SJCRH30 (cell line): ENCODE measurements around the gene MTHFD2. TPM values are rescaled to one million over a fixed set of nuclear protein-coding genes. Genes with fewer than 3 reads are reported as not detected.
A peak's percentile ranks its signal among the peaks of the same experiment; 100 is the strongest.

Experiments used
- DNase-seq, 2 experiments: peaks; one replicate each; pipeline ENCODE4 v3.0.0-alpha.2; 2015 to 2020
- H3K27ac ChIP-seq: fragments of 250-450 bp; sonication (Bioruptor Pico); 2 replicates; pipeline ENCODE4 v1.5.1; 2020; ENCODE audit warnings: mild to moderate bottlenecking, moderate library complexity
- H3K27me3 ChIP-seq: fragments of 250-450 bp; sonication (Bioruptor Pico); 2 replicates; pipeline ENCODE4 v1.5.1; 2020; ENCODE audit warnings: mild to moderate bottlenecking, moderate library complexity
- H3K36me3 ChIP-seq: fragments of 250-450 bp; sonication (Bioruptor Pico); 2 replicates; pipeline ENCODE4 v1.5.1; 2020; ENCODE audit warnings: mild to moderate bottlenecking, moderate library complexity
- H3K4me1 ChIP-seq: fragments of 250-450 bp; sonication (Bioruptor Pico); 2 replicates; pipeline ENCODE4 v1.5.1; 2020; ENCODE audit warnings: mild to moderate bottlenecking, moderate library complexity
- H3K4me3 ChIP-seq: fragments of 250-450 bp; sonication (Bioruptor Pico); 2 replicates; pipeline ENCODE4 v1.5.1; 2020; ENCODE audit warnings: mild to moderate bottlenecking, moderate library complexity
- H3K9me3 ChIP-seq: fragments of 250-450 bp; sonication (Bioruptor Pico); replicated peaks from 2 replicates; pipeline ENCODE4 v1.5.1; 2020; ENCODE audit warnings: mild to moderate bottlenecking, moderate library complexity
- total RNA-seq: library from RNA; depleted of rRNA; stranded (reverse); fragments of >200 nt; shearing (Covaris generic); gene quantifications from 2 replicates; pipeline ENCODE4 v1.2.3, GENCODE V29; 2014; rRNA removed

The MTHFD2 gene
- 210 and 236 TPM in 2 replicates for total RNA-seq

DNA sequence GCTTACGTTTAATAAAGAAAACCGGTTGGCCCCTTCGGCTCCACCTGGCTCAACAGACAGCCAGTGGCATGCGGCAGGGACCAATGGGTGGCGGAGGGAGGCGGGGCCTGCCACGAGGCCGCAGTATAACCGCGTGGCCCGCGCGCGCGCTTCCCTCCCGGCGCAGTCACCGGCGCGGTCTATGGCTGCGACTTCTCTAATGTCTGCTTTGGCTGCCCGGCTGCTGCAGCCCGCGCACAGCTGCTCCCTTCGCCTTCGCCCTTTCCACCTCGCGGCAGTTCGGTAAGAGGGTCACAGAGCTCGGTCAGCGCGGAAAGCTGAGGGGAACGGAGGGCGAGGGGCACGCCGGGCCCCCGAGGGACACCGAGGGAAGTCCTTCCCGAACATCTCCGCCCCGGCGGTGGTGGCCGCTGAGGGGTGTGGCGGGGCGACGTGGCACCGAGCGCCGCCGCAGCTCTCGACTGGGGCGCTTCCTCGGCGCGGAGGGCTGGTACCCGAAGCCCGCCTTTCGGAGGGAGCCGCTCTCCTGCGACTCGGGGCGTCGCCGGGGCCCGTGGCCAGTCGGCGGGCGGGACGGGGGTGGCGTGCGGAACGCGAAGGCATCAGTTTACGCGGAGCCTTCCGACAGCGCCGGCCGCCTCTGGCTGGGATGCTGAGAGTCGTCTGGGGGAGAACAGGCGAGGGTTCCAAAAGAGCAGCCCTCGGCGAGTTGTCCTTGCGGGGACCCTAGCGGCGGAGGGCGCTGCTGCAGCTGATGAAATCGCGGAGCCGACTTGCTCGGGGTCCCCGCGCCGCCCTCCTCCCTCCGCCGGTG is at the start of gene MTHFD2:
TSS of gene MTHFD2 (plus strand) at position 155 of the 814 bp plus-strand sequence. CDS start at position 182, 27 bp downstream.
- peak within 1 kb of the TSS; percentile 89 for H3K27ac ChIP-seq
- H3K36me3 ChIP-seq = peaks cover 9% of the 10 kb centered on the region
- no peaks in the 10 kb centered on the region for H3K9me3 ChIP-seq
- H3K27me3 ChIP-seq = no peaks in the 10 kb centered on the region
- H3K4me3 ChIP-seq = peak within 1 kb of the TSS; percentile 80
- H3K4me1 ChIP-seq = peaks cover 13% of the 10 kb centered on the region
- peak; percentile 98 to 99 for DNase-seq

DNA sequence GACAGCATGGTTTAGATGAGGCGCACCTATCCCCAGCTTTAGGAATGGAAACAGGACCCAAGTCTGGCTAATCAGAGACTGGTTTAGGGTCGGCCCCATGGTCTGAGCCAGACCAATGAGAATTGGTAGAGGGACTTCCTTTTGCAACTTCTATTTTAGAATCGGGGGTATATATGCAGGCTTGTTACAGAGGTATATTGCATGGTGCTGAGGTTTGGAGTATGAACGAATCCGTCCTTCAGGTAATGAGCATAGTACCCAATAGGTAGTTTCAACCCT is 49.2 kb upstream of the MTHFD2 start:
- H3K4me3 ChIP-seq = no peak overlapping the region
- peaks cover 20% of the 10 kb centered on the region for H3K36me3 ChIP-seq
- no peak for DNase-seq
- no peaks in the 10 kb centered on the region for H3K27me3 ChIP-seq
- H3K9me3 ChIP-seq = no peaks in the 10 kb centered on the region
- no peaks in the 10 kb centered on the region for H3K4me1 ChIP-seq
- H3K27ac ChIP-seq = no peak overlapping the region

DNA sequence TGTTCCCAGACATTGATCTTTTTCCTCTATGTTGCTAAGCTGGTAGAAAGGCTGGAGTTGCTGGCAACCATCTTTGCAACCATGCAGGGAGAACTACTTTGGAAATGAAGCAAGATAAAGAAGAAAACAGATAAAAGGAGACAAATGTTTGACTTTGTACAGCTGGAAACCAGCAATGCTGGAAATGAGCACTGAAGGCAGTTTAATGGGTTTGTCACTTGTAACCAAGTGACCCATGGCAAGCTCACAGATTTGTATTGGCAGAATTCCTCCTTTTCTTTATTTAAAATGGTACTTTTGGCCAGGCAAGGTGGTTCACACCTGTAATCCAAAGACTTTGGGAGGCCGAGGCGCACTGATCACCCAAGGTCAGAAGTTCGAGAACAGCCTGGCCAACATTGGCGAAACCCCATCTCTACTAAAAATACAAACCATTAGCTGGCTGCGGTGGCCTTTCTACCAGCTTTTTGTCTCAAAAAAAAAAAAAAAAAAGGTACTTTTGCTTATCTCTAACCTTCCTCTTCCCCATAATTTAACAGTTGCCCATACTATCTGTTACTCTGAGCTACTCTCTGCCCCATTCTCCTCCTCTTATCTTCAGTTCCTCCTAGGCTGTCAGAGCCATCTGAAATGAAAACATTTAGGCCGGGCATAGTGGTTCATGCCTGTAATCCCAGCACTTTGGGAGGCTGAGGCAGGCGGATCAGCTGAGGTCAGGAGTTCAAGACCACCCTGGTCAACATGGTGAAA is 48.7 kb upstream of the MTHFD2 start:
- Histone ChIP-seq H3K27me3 (no peaks in the 10 kb centered on the region), H3K4me1 (no peaks in the 10 kb centered on the region), H3K9me3 (no peaks in the 10 kb centered on the region), H3K27ac (no peak overlapping the region), H3K4me3 (no peak overlapping the region), H3K36me3 (peaks cover 24% of the 10 kb centered on the region)
- DNase-seq = no peak

DNA sequence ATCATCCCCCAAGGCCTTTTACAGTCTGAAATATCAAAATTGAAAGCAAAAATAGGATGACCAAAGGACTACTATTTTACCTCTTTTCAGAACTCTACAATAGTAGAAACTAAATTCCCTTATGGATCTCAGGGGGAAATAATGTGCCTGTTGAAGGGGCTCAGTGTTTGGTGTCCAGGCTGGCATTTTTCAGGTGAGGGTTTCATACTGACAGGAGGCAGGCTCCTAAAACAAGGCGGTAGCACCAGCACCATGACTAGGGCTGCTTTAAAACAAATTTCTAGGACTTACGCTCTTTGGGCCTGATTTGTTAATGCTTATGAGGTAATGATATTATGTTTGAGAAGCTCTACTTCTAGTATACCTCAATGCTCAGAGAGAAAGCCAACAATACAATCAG is 45.5 kb upstream of the MTHFD2 start:
- H3K4me3 ChIP-seq = no peak overlapping the region
- no peaks in the 10 kb centered on the region for H3K27me3 ChIP-seq
- no peaks in the 10 kb centered on the region for H3K9me3 ChIP-seq
- H3K4me1 ChIP-seq = no peaks in the 10 kb centered on the region
- peaks cover 55% of the 10 kb centered on the region for H3K36me3 ChIP-seq
- H3K27ac ChIP-seq = no peak overlapping the region
- DNase-seq = no peak

DNA sequence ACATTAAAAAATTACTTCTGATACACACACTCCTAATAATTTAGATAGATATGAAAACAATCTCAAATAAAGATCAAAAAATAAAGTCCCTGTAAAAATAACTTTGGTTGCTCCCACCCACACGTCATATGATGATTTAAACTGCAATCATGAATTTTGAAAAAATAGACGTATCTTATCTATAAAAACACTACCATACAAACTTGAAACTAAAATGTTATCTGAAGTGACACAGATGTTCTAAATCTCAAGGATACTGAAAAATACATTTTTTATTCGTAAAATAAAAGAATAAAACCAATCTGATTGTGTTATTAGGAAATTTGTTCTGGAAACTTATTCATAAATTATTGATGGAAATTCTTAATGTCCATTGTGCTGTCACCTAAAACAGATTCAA is 42.6 kb upstream of the MTHFD2 start:
- no peaks in the 10 kb centered on the region for H3K27me3 ChIP-seq
- no peaks in the 10 kb centered on the region for H3K9me3 ChIP-seq
- H3K4me1 ChIP-seq = no peaks in the 10 kb centered on the region
- peaks cover 76% of the 10 kb centered on the region for H3K36me3 ChIP-seq
- DNase-seq = no peak
- H3K27ac ChIP-seq = no peak overlapping the region
- no peak overlapping the region for H3K4me3 ChIP-seq

DNA sequence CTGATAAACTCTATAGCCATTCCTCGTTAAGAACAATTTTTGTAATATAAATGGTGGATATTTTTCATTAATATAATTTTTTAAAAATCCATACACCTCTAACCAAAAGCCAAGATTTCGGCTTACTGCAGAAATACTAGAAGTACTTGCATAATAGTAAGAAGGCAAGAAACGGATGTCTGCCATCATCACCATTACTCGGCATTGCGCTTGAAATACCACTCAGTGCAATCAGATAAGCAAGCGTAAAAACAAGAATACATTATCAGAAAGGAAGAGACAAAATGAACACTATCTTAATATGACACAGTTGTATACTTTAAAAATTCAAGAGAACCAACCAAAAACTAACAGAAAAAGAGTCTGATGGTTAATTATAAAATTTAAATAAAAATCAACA is 35.5 kb upstream of the MTHFD2 start:
- Histone ChIP-seq H3K27me3 (no peaks in the 10 kb centered on the region), H3K4me3 (no peak overlapping the region), H3K4me1 (no peaks in the 10 kb centered on the region), H3K27ac (no peak overlapping the region), H3K36me3 (peaks cover 95% of the 10 kb centered on the region), H3K9me3 (no peaks in the 10 kb centered on the region)
- no peak for DNase-seq

DNA sequence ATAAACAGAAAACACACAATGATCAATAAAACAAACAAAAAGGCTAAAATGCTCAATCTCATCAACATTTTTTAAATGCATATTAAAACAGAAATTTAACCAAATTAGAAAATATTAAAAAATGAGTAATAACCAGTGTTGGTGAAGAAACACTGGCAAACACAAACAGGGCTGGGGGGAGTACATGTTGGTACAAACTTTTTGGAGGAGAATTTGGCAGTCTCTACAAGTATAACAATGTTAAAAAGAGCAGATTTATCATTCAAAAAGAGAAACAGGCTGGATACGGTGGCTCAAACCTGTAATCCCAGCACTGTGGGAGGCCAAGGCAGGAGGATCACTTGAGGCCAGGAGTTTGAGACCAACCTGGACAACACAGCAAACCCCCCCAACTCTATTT is 33.7 kb upstream of the MTHFD2 start:
- H3K36me3 ChIP-seq = peaks cover 98% of the 10 kb centered on the region
- no peaks in the 10 kb centered on the region for H3K27me3 ChIP-seq
- H3K9me3 ChIP-seq = no peaks in the 10 kb centered on the region
- DNase-seq = no peak
- no peak overlapping the region for H3K27ac ChIP-seq
- no peaks in the 10 kb centered on the region for H3K4me1 ChIP-seq
- no peak overlapping the region for H3K4me3 ChIP-seq

DNA sequence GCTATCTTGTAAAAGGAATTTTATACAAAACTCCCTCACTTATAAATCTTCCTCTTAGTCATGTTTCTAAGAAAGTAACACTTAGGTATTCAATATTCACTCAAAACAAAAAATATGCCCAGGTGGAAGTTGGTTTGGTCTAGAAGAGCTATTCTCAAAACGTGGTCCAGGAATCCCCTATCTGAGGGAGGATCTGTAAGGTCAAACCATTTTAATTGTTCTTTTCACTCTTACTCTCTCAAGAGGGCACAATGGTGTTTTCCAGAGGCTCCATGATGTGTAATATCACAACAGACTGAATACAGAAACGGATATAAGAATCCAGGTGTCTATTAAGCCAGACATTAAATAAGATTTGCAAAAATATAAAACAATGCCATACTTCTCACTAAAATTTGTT is 29.7 kb upstream of the MTHFD2 start:
- H3K4me1 ChIP-seq = no peaks in the 10 kb centered on the region
- no peak for DNase-seq
- H3K36me3 ChIP-seq = peaks cover 86% of the 10 kb centered on the region
- no peak overlapping the region for H3K27ac ChIP-seq
- no peaks in the 10 kb centered on the region for H3K27me3 ChIP-seq
- no peaks in the 10 kb centered on the region for H3K9me3 ChIP-seq
- no peak overlapping the region for H3K4me3 ChIP-seq

DNA sequence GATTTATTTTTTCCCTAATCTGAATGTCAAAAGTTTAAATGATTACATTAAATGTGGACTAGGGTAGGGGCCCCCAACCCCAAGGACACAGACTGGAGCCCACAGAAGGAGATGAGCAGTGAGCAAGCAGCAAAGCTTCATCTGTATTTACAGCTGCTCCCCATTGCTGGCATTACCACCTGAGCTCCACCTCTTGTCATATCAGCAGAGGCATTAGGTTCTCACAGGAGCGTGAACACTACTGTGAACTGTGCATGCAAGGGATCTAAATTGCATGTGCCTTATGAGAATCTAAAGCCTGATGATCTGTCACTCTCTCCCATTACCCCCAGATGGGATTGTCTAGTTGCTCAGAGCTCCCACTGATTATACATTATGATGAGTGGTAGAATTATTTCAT is 23.5 kb upstream of the MTHFD2 start:
- Histone ChIP-seq H3K36me3 (peaks cover 35% of the 10 kb centered on the region), H3K4me1 (no peaks in the 10 kb centered on the region), H3K9me3 (0 out of 2 replicates have a peak, but pooled peaks cover 4% of the 10 kb centered on the region), H3K27me3 (no peaks in the 10 kb centered on the region), H3K27ac (no peak overlapping the region), H3K4me3 (no peak overlapping the region)
- no peak for DNase-seq

DNA sequence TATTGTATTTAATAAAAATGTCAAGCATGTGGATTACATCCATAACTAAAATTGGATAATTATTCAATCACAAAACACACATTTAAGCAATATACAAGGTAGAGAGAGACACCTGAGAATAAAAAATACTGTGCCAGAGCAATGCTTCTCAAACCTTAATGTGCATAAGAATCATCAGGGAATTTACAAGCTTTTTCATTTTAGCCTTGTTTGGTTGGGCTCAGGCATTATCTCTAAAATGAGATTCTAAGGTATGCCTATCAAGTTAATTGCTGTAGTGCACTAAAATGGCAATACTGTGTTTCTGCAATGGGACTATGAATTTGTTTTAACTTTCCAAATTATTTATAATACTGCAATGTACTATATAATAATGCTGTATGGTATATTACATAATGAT is 20.7 kb upstream of the MTHFD2 start:
- peaks cover 11% of the 10 kb centered on the region for H3K36me3 ChIP-seq
- no peak for DNase-seq
- no peaks in the 10 kb centered on the region for H3K27me3 ChIP-seq
- peak overlapping the region; percentile 98 for H3K4me3 ChIP-seq
- peak overlapping the region; percentile 95; the same call in 1 of the 2 replicates for H3K27ac ChIP-seq
- 0 out of 2 replicates have a peak, but pooled peaks cover 4% of the 10 kb centered on the region for H3K9me3 ChIP-seq
- H3K4me1 ChIP-seq = 0 out of 2 replicates have a peak, but pooled peaks cover 5% of the 10 kb centered on the region

DNA sequence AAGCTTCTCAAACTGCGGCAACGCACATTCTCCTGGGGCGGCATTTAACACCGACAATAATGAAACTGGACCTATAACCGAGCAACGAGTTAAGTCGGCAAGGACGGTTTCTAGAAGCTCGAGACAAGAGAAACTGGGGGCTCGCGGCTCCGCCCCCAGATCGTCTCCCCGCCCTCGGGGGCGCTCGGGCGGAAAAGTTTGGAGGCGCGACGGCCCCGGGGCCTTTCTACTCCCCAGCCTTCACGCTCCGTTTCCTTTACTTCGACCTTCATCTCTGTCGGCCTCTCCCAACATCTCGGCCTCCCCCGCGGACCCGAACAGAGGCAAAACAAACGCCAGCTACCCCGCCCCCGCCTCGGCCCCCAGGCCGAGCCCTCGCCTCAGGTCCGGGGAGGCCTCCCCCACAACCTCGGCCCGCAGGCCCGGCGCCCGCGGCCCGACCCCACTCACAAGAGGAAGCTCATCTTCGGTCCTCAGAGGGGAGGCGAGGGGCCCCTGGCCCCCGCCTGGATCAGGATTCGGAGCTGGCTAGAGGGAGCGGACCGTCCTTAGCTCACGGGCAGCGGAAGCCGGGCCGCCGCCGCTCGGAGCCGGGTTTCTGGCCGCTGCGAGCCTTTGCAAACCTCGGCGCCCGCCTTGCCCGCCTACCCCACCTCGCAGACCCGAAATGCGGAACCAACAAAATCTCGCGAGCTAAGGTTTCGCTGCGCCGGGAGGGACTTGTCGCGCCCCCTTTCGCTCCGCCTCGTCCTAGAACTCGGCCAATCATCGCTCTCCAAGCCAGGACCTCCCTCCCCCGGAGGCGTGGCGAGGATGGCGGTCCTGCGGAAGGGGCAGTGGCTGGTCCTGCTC is 20.0 kb upstream of the MTHFD2 start, which contains the start of gene MOB1A:
TSS of gene MOB1A (minus strand) at position 669 of the 852 bp plus-strand sequence. CDS start at position 464, 205 bp downstream.
- no peaks in the 10 kb centered on the region for H3K27me3 ChIP-seq
- 0 out of 2 replicates have a peak, but pooled peaks cover 5% of the 10 kb centered on the region for H3K4me1 ChIP-seq
- peak within 1 kb of the TSS; percentile 98 for H3K4me3 ChIP-seq
- DNase-seq = peak; percentile 99 to 100
- 0 out of 2 replicates have a peak, but pooled peaks cover 4% of the 10 kb centered on the region for H3K9me3 ChIP-seq
- H3K36me3 ChIP-seq = peaks cover 11% of the 10 kb centered on the region
- peak within 1 kb of the TSS; percentile 95 for H3K27ac ChIP-seq

DNA sequence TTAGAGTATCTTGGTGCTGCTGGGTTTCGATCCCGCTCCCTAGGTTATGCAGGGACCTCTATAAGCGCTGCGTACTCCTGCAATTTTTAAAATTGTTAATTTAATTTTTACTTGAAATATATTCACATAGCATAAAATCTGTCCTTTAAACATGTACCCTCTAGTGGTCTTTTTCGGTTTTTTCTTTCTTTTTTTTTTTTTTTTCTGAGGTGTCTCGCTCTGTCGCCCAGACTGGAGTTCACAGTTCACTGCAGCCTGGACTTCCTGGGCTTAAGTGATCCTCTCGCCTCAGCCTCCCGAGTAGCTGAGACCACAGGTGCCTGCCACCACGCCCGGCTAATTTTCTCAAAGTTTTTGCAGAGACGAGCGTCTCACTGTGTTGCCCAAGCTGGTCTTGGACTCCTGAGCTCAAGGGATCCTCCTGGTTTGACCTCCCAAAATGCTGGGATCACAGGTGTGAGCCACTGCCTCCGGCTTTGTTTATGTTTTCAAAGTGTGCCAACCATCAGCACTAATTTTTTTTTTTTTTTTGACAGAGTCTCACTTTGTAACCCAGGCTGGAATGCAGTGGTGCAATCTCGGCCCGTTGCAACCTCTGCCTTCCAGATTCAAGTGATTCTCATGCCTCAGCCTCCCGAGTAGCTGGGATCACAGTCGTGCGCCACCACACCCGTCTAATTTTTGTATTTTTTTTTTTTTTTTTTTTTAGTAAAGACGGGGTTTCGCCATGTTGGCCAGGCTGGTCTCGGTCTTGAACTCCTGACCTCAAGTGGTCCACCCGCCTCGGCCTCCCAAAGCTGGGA is 19.2 kb upstream of the MTHFD2 start:
- no peak for DNase-seq
- H3K9me3 ChIP-seq = 0 out of 2 replicates have a peak, but pooled peaks cover 4% of the 10 kb centered on the region
- peak overlapping the region; percentile 98 for H3K4me3 ChIP-seq
- peaks cover 11% of the 10 kb centered on the region for H3K36me3 ChIP-seq
- no peaks in the 10 kb centered on the region for H3K27me3 ChIP-seq
- H3K4me1 ChIP-seq = 0 out of 2 replicates have a peak, but pooled peaks cover 5% of the 10 kb centered on the region
- H3K27ac ChIP-seq = no peak overlapping the region

DNA sequence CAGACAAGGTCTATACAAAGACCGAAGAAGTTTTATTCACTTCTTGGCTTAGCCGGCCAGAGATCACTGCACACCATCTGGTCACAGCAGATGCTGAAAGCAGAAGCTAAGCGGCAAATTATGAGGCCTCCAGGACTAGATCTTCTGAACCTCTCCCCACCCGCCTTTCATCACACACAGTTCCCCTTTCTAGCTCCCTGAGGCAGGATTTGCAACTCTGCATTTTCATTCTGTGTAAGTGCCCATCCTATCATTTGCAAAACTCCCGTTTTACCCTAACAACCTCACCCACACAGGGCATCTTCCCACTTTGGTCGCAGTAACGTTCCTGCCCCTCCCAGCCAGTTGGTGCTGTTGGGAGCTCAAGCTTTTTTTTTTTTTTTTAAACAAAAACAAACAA is 16.7 kb upstream of the MTHFD2 start:
- Histone ChIP-seq H3K4me3 (0 out of 2 replicates have a peak overlapping the region, but pooled peaks have one; percentile 1), H3K9me3 (no peaks in the 10 kb centered on the region), H3K36me3 (peaks cover 1% of the 10 kb centered on the region), H3K4me1 (0 out of 2 replicates have a peak, but pooled peaks cover 5% of the 10 kb centered on the region), H3K27me3 (no peaks in the 10 kb centered on the region), H3K27ac (no peak overlapping the region)
- DNase-seq = peak; percentile 24 to 60

DNA sequence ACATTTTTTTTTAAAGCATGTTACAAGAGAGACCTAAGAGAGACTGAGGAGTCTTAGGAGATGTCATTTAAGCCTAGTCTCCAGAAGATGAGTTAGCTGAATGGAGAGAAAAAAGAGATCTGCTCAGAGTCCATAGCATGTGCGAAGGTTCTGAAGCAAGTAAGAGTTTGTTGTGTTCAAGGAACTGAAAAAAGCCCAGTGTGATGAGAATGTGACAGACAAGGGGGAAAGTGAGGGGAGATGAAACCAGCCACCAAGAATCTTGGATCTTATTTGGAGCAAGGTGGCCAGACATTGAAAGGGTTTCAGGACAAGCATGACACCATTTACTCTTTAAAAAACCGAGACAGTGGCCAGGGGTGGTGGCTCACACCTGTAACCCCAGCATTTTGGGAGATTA is 14.5 kb upstream of the MTHFD2 start:
- H3K4me1 ChIP-seq = peaks cover 12% of the 10 kb centered on the region; the same call in 1 of the 2 replicates
- H3K36me3 ChIP-seq = no peaks in the 10 kb centered on the region
- no peak for DNase-seq
- no peaks in the 10 kb centered on the region for H3K9me3 ChIP-seq
- no peak overlapping the region for H3K4me3 ChIP-seq
- no peak overlapping the region for H3K27ac ChIP-seq
- H3K27me3 ChIP-seq = no peaks in the 10 kb centered on the region
